ENCODE measurements around the gene CHST9.

- no peak for TF ChIP-seq CTCF (conservative IDR thresholded peaks at IDR 0.05)
- TF ChIP-seq EZH2 (IDR thresholded peaks at IDR 0.05; ENCODE audit: low read depth) = no peak
Observed at GRCh38 chr18:27042177-27042576, 142.9 kb downstream of the CHST9 start.

All from PC-9 (cell line).